22Rv1 (cell line): ENCODE results near the gene TUBA1A.

Experiments used
- H3K27ac ChIP-seq: fragments of 450-650 bp; 2 replicates; pipeline ENCODE4 v1.5.1; 2017
- CTCF ChIP-seq: fragments of 450-650 bp; IDR thresholded peaks from 2 replicates; pipeline ENCODE4 v1.5.1; 2017; ENCODE audit warnings: mild to moderate bottlenecking
- ZFX ChIP-seq: fragments of 450-650 bp; IDR thresholded peaks from 2 replicates; pipeline ENCODE4 v1.6.1; 2017; ENCODE audit warnings: antibody characterized with exemption, borderline replicate concordance

Gene TUBA1A

GRCh38 chr12:49228653-49229052, 39.8 kb upstream of the TUBA1A start:
- H3K27ac ChIP-seq: no peak overlapping the region
- TF ChIP-seq ZFX (no peak), CTCF (no peak)

- H3K27ac ChIP-seq: no peak overlapping the region
- no peak for TF ChIP-seq CTCF
- no peak for TF ChIP-seq ZFX
Measured at GRCh38 chr12:49227713-49228112, 38.8 kb upstream of the TUBA1A start.

GRCh38 chr12:49225576-49226166, 36.8 kb upstream of the TUBA1A start:
- H3K27ac ChIP-seq: no peak overlapping the region
- TF ChIP-seq ZFX (no peak), CTCF (0 out of 2 replicates have a peak, but pooled peaks have one; percentile 4)

- TF ChIP-seq CTCF: no peak
- H3K27ac ChIP-seq: no peak overlapping the region
Measured at GRCh38 chr12:49223590-49224369, 34.9 kb upstream of the TUBA1A start.

- H3K27ac ChIP-seq: no peak overlapping the region
- no peak for TF ChIP-seq CTCF
- no peak for TF ChIP-seq ZFX
Measured at GRCh38 chr12:49223122-49223521, 34.2 kb upstream of the TUBA1A start.

GRCh38 chr12:49220972-49221371, 32.1 kb upstream of the TUBA1A start:
- TF ChIP-seq CTCF (no peak), ZFX (no peak)
- H3K27ac ChIP-seq: no peak overlapping the region

GRCh38 chr12:49219417-49220026, 30.6 kb upstream of the TUBA1A start:
- no peak overlapping the region for H3K27ac ChIP-seq
- TF ChIP-seq ZFX: no peak
- TF ChIP-seq CTCF: no peak
